Neural cell (in vitro differentiated cells): ENCODE results near the gene MRRF.

Source experiments
- EP300 ChIP-seq: fragments of 450-650 bp; conservative IDR thresholded peaks from 2 replicates; pipeline ENCODE4 v1.6.1; 2014; ENCODE audit warnings: antibody characterized with exemption, mild to moderate bottlenecking, moderate library complexity; ENCODE audit not compliant: poor library complexity, severe bottlenecking
- EZH2 ChIP-seq: fragments of 200-600, 300-800 bp; shearing (Covaris generic), sonication (generic); IDR thresholded peaks from 2 replicates; pipeline ENCODE4 v1.6.1; 2014; ENCODE audit warnings: antibody characterized with exemption, low read length, borderline replicate concordance, mild to moderate bottlenecking; ENCODE audit not compliant: insufficient read depth, poor library complexity, severe bottlenecking
- SMC3 ChIP-seq: fragments of 450-650 bp; conservative IDR thresholded peaks from 2 replicates; pipeline ENCODE4 v1.6.1; 2014; ENCODE audit warnings: antibody characterized with exemption, mild to moderate bottlenecking, moderate library complexity; ENCODE audit not compliant: poor library complexity
- TF ChIP-seq, protein P1 (sequence below): fragments of 450-650 bp; IDR thresholded peaks from 2 replicates; pipeline ENCODE4 v1.5.1; 2014; ENCODE audit warnings: antibody characterized with exemption, mild to moderate bottlenecking, moderate library complexity; ENCODE audit not compliant: poor library complexity, severe bottlenecking
- TF ChIP-seq, protein P2 (sequence below): IDR thresholded peaks from 2 replicates; pipeline ENCODE4 v1.6.1; 2012; ENCODE audit warnings: borderline replicate concordance

DNA sequence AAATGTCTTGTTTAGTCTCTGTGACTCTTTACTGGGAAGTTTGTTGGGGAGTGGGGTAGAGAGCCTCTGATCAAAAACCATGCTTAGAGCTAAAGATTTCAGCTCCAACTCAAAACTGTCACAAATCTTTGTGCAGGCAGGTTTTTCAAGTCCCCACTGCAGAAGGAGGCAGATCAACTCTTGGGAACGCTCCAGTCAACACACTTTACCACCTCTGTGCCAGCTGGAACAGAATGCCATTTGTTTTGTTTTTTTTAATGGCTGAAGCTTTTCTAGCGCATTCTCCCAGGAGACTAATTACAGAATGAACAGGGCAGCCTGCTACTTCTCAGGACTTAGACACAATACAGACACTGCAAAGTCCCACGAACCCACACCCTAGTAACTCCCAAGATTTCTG is 18.0 kb upstream of the MRRF start:
- TF ChIP-seq, protein P1, sequence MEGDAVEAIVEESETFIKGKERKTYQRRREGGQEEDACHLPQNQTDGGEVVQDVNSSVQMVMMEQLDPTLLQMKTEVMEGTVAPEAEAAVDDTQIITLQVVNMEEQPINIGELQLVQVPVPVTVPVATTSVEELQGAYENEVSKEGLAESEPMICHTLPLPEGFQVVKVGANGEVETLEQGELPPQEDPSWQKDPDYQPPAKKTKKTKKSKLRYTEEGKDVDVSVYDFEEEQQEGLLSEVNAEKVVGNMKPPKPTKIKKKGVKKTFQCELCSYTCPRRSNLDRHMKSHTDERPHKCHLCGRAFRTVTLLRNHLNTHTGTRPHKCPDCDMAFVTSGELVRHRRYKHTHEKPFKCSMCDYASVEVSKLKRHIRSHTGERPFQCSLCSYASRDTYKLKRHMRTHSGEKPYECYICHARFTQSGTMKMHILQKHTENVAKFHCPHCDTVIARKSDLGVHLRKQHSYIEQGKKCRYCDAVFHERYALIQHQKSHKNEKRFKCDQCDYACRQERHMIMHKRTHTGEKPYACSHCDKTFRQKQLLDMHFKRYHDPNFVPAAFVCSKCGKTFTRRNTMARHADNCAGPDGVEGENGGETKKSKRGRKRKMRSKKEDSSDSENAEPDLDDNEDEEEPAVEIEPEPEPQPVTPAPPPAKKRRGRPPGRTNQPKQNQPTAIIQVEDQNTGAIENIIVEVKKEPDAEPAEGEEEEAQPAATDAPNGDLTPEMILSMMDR = no peak
- TF ChIP-seq EZH2 (no peak), SMC3 (no peak), EP300 (no peak)
- TF ChIP-seq, protein P2, sequence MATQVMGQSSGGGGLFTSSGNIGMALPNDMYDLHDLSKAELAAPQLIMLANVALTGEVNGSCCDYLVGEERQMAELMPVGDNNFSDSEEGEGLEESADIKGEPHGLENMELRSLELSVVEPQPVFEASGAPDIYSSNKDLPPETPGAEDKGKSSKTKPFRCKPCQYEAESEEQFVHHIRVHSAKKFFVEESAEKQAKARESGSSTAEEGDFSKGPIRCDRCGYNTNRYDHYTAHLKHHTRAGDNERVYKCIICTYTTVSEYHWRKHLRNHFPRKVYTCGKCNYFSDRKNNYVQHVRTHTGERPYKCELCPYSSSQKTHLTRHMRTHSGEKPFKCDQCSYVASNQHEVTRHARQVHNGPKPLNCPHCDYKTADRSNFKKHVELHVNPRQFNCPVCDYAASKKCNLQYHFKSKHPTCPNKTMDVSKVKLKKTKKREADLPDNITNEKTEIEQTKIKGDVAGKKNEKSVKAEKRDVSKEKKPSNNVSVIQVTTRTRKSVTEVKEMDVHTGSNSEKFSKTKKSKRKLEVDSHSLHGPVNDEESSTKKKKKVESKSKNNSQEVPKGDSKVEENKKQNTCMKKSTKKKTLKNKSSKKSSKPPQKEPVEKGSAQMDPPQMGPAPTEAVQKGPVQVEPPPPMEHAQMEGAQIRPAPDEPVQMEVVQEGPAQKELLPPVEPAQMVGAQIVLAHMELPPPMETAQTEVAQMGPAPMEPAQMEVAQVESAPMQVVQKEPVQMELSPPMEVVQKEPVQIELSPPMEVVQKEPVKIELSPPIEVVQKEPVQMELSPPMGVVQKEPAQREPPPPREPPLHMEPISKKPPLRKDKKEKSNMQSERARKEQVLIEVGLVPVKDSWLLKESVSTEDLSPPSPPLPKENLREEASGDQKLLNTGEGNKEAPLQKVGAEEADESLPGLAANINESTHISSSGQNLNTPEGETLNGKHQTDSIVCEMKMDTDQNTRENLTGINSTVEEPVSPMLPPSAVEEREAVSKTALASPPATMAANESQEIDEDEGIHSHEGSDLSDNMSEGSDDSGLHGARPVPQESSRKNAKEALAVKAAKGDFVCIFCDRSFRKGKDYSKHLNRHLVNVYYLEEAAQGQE = no peak
